GM18499 (cell line): Measurements from ENCODE around the gene ZC3H15.
A peak's percentile ranks its signal among the peaks of the same experiment; 100 is the strongest.
"Not testable (repeated sequence)": the region's sequence is repeated elsewhere in the genome, so short reads cannot be mapped to it uniquely, and the experiment has no call there.

Source experiments
- ATAC-seq: cut with Tn5 transposase; IDR thresholded peaks from one replicate; pipeline ENCODE4 v1.9.1; 2021; ENCODE audit warnings: moderate number of reproducible peaks; ENCODE audit not compliant: insufficient read depth, unreplicated experiment

Gene ZC3H15

DNA sequence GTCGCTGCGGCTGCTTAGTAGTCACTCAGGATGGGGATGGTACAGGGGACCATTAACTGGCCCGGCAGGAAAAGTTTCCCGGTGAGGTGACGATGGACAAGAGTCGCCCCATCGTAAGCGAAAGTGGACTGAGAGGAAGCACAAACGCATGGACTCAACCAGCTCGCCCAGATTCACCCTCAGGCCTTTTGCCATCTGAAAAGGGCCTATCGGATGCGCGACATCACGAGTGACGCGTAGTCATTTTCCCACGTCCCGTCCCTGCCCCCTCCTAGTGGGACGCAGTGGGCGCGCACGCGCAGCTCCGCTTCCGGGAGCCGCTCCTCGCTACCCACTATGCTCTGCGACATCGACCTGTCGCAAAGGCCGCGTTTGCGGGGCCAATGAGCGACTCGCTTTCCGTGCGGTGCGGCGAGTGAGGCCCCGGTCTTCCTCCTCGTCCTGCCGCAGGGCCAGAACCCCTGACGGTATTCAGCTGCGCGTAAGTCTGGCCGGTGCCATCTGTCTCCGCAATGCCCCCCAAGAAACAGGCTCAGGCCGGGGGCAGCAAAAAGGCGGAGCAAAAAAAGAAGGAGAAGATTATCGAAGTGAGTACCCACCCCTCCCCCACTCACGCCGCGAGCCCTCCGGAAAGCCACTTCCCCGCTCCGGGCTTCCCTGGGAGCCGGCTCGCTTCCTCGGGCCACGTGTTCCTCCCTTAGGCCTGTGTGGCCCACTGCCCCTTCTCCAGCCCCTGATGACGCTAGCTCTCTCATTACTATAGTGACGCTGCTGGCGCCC, at the start of gene ZC3H15:
Gene ZC3H15 (plus strand): TSS at position 390 of the 780 bp plus-strand sequence. CDS start 123 bp downstream, at position 513.
- ATAC-seq = peak; percentile 70

DNA sequence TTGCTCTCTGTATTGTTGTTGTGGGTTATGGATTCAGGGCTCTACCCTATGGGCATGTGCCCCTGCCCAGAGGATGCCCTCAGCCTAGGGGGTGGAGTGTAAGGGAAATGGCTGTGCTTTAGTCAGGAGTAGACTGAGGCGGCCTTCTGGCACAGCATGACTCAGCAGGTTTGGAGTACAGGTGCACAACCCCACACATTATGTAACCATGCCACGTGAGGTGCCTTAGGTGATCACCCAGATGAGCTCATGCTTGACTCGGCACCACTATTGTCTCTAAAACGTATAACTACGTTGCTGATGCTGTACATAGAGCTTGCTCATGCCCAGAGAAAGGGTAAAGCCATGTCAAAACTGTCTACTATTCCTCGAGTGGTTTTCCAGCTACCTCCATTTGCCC, 48.3 kb upstream of the ZC3H15 start:
- ATAC-seq = no peak

- ATAC-seq = not testable (repeated sequence)
Observed at GRCh38 chr2:186439673-186440095, 46.4 kb upstream of the ZC3H15 start.

- no peak for ATAC-seq
Observed at GRCh38 chr2:186440506-186440905, 45.6 kb upstream of the ZC3H15 start.

DNA sequence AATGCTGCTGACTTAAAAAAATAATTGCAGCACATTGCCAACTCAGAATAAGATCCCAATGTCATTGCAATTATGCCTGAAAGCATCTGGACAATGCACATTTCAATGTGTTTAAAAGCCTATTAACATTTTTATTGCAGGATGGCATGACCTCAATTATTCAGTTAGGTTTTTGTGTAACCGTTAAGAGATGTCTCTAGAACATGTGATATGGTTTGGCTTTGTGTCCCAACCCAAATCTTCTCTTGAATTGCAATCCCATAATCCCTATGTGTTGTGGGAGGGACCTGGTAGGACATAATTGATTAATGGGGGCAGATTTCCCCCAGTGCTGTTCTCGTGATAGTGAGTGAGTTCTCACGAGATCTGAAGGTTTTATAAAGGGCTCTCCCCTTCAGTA, 43.2 kb upstream of the ZC3H15 start:
- ATAC-seq = no peak

- ATAC-seq = no peak
Observed at GRCh38 chr2:186443851-186444250, 42.2 kb upstream of the ZC3H15 start.

DNA sequence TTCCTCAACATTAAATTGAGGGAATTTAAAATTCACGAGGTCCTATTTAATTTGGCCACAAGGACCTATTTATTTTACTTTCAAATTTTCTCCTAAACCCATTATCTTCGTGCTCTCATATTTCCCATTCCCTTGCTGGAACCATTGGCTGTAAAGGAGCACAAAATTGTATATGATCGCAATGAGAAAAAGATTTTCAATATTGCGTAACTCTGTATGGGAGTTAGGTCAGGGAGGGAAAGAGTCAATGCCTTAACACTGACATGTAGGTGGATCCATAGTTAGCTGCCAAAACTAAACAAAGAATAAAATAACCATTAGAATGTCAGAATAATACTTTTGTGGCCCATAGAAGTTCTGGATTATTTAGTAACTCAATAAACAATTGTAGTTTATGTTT, 40.6 kb upstream of the ZC3H15 start:
- ATAC-seq = no peak

GRCh38 chr2:186455613-186456012, 30.4 kb upstream of the ZC3H15 start:
- no peak for ATAC-seq

- ATAC-seq = no peak
Observed at GRCh38 chr2:186456941-186457340, 29.1 kb upstream of the ZC3H15 start.

DNA sequence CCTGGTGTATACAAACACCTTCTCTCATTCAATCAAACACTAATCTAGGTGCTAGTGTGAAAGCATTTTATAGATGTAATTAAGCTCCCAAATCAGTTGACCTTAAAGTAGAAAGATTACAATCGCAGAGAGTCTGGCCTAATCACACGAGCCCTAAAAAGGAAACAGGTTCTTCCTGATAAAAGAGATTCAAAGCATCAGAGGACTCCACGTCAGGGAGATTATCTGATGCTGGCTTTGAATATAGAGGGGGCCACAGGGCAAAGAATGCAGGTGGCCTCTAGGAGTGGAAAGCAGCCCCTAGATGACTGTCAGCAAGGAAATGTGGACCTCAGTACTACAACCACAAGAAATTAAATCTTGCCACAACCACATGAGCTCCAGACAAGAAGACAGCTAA, 28.2 kb upstream of the ZC3H15 start:
- ATAC-seq = no peak

DNA sequence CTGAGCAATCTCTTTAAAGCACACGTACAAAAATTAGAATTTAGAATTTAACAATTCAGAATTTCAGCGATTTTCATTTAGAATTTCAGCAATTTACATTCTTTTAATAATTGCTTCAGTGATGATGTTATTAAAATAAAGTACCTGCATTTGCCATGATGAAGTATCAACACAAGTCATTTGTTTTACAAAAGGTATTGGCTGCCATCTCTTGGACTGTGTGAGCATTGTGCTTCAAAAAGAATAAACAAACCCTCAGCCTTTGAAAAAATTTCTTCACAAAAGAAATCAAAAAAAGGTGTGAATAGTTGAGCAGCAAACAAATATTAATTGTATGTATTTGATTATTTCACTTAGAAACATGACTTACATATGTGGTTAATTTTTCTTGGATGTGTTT, 27.1 kb upstream of the ZC3H15 start:
- ATAC-seq = no peak

GRCh38 chr2:186460465-186460864, 25.6 kb upstream of the ZC3H15 start:
- ATAC-seq = peak; percentile 85

- ATAC-seq = no peak
Observed at GRCh38 chr2:186466743-186467142, 19.3 kb upstream of the ZC3H15 start.

- ATAC-seq = no peak
Observed at GRCh38 chr2:186467421-186467820, 18.6 kb upstream of the ZC3H15 start.

DNA sequence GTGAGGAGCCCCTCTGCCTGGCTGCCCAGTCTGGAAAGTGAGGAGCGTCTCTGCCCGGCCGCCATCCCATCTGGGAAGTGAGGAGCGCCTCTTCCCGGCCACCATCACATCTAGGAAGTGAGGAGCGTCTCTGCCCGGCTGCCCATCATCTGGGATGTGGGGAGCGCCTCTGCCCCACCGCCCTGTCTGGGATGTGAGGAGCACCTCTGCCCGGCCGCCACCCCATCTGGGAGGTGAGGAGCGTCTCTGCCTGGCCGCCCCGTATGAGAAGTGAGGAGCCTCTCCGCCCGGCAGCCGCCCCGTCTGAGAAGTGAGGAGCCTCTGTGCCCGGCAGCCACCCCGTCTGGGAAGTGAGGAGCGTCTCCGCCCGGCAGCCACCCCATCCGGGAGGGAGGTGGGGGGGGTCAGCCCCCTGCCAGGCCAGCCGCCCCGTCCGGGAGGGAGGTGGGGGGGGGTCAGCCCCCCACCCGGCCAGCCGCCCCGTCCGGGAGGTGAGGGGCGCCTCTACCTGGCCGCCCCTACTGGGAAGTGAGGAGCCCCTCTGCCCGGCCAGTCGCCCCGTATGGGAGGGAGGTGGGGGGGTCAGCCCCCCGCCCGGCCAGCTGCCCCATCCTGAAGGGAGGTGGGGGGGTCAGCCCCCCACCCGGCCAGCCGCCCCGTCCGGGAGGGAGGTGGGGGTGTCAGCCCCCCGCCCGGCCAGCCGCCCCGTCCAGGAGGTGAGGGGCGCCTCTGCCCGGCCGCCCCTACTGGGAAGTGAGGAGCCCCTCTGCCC, 13.2 kb upstream of the ZC3H15 start:
- not testable (repeated sequence) for ATAC-seq

- not testable (repeated sequence) for ATAC-seq
Observed at GRCh38 chr2:186474239-186474638, 11.8 kb upstream of the ZC3H15 start.

GRCh38 chr2:186477790-186478189, 8.3 kb upstream of the ZC3H15 start:
- no peak for ATAC-seq

DNA sequence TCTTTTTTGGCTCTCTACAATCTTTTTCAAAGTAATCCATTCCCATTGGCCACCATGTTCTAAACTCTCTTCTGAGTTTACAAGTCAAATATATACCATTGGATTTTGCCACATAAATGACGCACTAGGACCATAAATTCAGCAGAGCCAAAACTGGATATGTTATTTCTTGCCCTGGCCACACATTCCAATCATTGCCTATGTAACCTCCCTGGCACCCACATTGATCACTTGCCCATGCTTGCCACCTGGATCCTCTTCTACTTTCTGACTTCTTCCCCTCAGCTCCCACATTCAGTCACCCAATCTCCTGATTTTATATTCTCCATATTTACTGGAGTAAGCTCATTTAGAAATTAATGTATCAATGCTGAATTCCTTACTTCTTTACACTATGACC, 5.1 kb upstream of the ZC3H15 start:
- ATAC-seq = no peak

- no peak for ATAC-seq
Observed at GRCh38 chr2:186484062-186484735, 1.9 kb upstream of the ZC3H15 start.

DNA sequence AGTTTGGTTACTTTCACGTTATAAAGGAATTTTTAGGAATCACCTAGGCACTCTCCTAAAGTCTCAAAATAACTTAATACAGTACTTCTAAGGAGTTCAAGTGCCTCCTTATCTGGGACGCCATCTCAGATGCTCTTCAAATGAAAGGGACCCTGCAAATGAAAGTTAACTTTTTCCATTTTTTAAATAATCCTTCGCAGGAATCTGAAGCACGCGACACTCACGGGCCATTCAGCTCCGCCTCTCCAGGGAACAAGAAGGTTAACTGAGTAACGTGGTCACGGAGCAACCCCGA, 537 bp upstream of the ZC3H15 start:
- ATAC-seq = no peak
